ENCODE measurements around the gene TMEM186. TPM values are rescaled to one million over a fixed set of nuclear protein-coding genes. Genes with fewer than 3 reads are reported as not detected.
"Not testable (repeated sequence)": the region's sequence is repeated elsewhere in the genome, so short reads cannot be mapped to it uniquely, and the experiment has no call there.

TMEM186 gene
- total and polyA plus RNA-seq, 2 of the 4 experiments (the other 2 are of a cell fraction): 5.7 to 6.8 TPM

- no peak for DNase-seq
- Histone ChIP-seq H3K27ac (ENCODE audit: insufficient read depth, low read length) (no peak overlapping the region), H3K9me1 (ENCODE audit: insufficient read depth, low read length) (0 out of 2 replicates have a peak, but pooled peaks cover 3% of the 10 kb centered on the region), H2BK20ac (ENCODE audit: low read depth, low read length) (no peak overlapping the region), H2BK15ac (ENCODE audit: low read depth, low read length) (no peak overlapping the region), H3K56ac (ENCODE audit: extremely low read depth, insufficient read depth, low read length) (no peak overlapping the region), H3K79me1 (ENCODE audit: low read depth in 1 of 2, low read length in 2 of 2) (no peaks in the 10 kb centered on the region), H2AK9ac (replicated peaks; ENCODE audit: low read depth, low read length, poor library complexity) (no peak overlapping the region), H3K9me3 (ENCODE audit: control insufficient read depth, insufficient read depth, low read length) (no peaks in the 10 kb centered on the region), H3K23ac (ENCODE audit: low read depth, low read length) (no peak overlapping the region), H3K14ac (replicated peaks; ENCODE audit: low read depth, low read length) (no peak overlapping the region), H3K4me1 (ENCODE audit: control insufficient read depth, insufficient read depth, low read length) (no peaks in the 10 kb centered on the region), H3K36me3 (ENCODE audit: control insufficient read depth, insufficient read depth, low read length) (no peaks in the 10 kb centered on the region), H4K91ac (ENCODE audit: insufficient read depth, low read depth, low read length) (no peak overlapping the region), H2AK5ac (ENCODE audit: low read depth, low read length) (no peak overlapping the region), H3K4ac (ENCODE audit: low read depth, low read length) (no peak overlapping the region), H4K8ac (ENCODE audit: low read depth in 2 of 2, low read length in 2 of 2) (no peak overlapping the region), H2BK5ac (ENCODE audit: low read depth, low read length, poor library complexity, severe bottlenecking) (no peak overlapping the region), H3K4me3 (ENCODE audit: insufficient read depth, low read depth, low read length) (no peak overlapping the region), H2BK120ac (ENCODE audit: low read depth, low read length) (no peak overlapping the region), H3K27me3 (ENCODE audit: control insufficient read depth, insufficient read depth, low read length) (no peaks in the 10 kb centered on the region), H3K18ac (ENCODE audit: low read depth, low read length) (no peak overlapping the region), H4K5ac (ENCODE audit: low read depth, low read length) (no peak overlapping the region), H4K20me1 (ENCODE audit: insufficient read depth, low read length) (no peaks in the 10 kb centered on the region), H3K4me2 (ENCODE audit: low read depth, low read length) (no peak overlapping the region), H2AFZ (replicated peaks; ENCODE audit: low read length, poor library complexity) (no peak overlapping the region), H3K9ac (ENCODE audit: low read depth, low read length) (no peak overlapping the region)
- no TSS peak for BruUV-seq (replicated peaks)
- dilution Hi-C loops (cut with HindIII; ENCODE audit: low sequenced_read_pairs, unreplicated experiment): no loop called here
- intact Hi-C loops (cut with micrococcal nuclease): no loop called here
- in situ Hi-C loops (cut with MboI; ENCODE audit: low sequenced_read_pairs): no loop called here
- ChIA-PET POLR2A (ENCODE audit: unreplicated experiment) (no interaction called here), CTCF (no interaction called here)
- 69% methylated on average over 4 of the region's 8 CpGs; no CpG with 5 or more reads in 1 of the 2 experiments for WGBS, 2 experiments (ENCODE audit: extremely low coverage in 2 of 2, insufficient read length in 1 of 2)
- TF ChIP-seq SMC3 (IDR thresholded peaks at IDR 0.05; ENCODE audit: low read depth, low read length): no peak
- TF ChIP-seq MXI1 (IDR thresholded peaks at IDR 0.05; ENCODE audit: borderline replicate concordance, low read depth, low read length): no peak
- TF ChIP-seq CEBPB (IDR thresholded peaks at IDR 0.05; ENCODE audit: low read depth, low read length): no peak
- no peak for TF ChIP-seq CHD1 (IDR thresholded peaks at IDR 0.05; ENCODE audit: low read depth, low read length)
- no peak for TF ChIP-seq FOS (IDR thresholded peaks at IDR 0.05; ENCODE audit: low read depth, low read length)
- no peak for TF ChIP-seq USF2 (IDR thresholded peaks at IDR 0.05; ENCODE audit: low read depth, low read length)
- ATAC-seq (ENCODE audit: low read depth): no peak
Measured at GRCh38 chr16:8788578-8789172, 8.8 kb downstream of the TMEM186 start.

- H3K27me3 ChIP-seq (ENCODE audit: control insufficient read depth, insufficient read depth, low read length); POLR2A ChIA-PET (ENCODE audit: unreplicated experiment); H3K36me3 ChIP-seq (ENCODE audit: control insufficient read depth, insufficient read depth, low read length); H3K4me1 ChIP-seq (ENCODE audit: control insufficient read depth, insufficient read depth, low read length); H2BK15ac ChIP-seq (ENCODE audit: low read depth, low read length); H2AK5ac ChIP-seq (ENCODE audit: low read depth, low read length); H3K4ac ChIP-seq (ENCODE audit: low read depth, low read length); H3K4me2 ChIP-seq (ENCODE audit: low read depth, low read length); H4K5ac ChIP-seq (ENCODE audit: low read depth, low read length); H3K23ac ChIP-seq (ENCODE audit: low read depth, low read length); H4K91ac ChIP-seq (ENCODE audit: insufficient read depth, low read depth, low read length); H3K79me1 ChIP-seq (ENCODE audit: low read depth in 1 of 2, low read length in 2 of 2); BruUV-seq (replicated peaks); CTCF ChIA-PET; H2BK5ac ChIP-seq (ENCODE audit: low read depth, low read length, poor library complexity, severe bottlenecking); intact Hi-C loops (cut with micrococcal nuclease); H2BK20ac ChIP-seq (ENCODE audit: low read depth, low read length); in situ Hi-C loops (cut with MboI; ENCODE audit: low sequenced_read_pairs); dilution Hi-C loops (cut with HindIII; ENCODE audit: low sequenced_read_pairs, unreplicated experiment); H3K27ac ChIP-seq (ENCODE audit: insufficient read depth, low read length); H2AK9ac ChIP-seq (replicated peaks; ENCODE audit: low read depth, low read length, poor library complexity); H4K20me1 ChIP-seq (ENCODE audit: insufficient read depth, low read length); H3K9me1 ChIP-seq (ENCODE audit: insufficient read depth, low read length); H3K9me3 ChIP-seq (ENCODE audit: control insufficient read depth, insufficient read depth, low read length); H3K4me3 ChIP-seq (ENCODE audit: insufficient read depth, low read depth, low read length); H3K9ac ChIP-seq (ENCODE audit: low read depth, low read length); DNase-seq; H3K14ac ChIP-seq (replicated peaks; ENCODE audit: low read depth, low read length); H3K18ac ChIP-seq (ENCODE audit: low read depth, low read length); H2BK120ac ChIP-seq (ENCODE audit: low read depth, low read length); H3K56ac ChIP-seq (ENCODE audit: extremely low read depth, insufficient read depth, low read length); H4K8ac ChIP-seq (ENCODE audit: low read depth in 2 of 2, low read length in 2 of 2); ATAC-seq (ENCODE audit: low read depth); H2AFZ ChIP-seq (replicated peaks; ENCODE audit: low read length, poor library complexity): not testable (repeated sequence)
- 77% methylated on average over 6 of the region's 11 CpGs; no CpG with 5 or more reads in 1 of the 2 experiments for WGBS, 2 experiments (ENCODE audit: extremely low coverage in 2 of 2, insufficient read length in 1 of 2)
Measured at GRCh38 chr16:8786316-8786715, 11.1 kb downstream of the TMEM186 start.
